Embryonic facial prominence (tissue), 1 donor: ENCODE data around the gene F8.
"Not testable (repeated sequence)": the region's sequence is repeated elsewhere in the genome, so short reads cannot be mapped to it uniquely, and the experiment has no call there.

ENCODE experiments used
- DNase-seq: peaks from one replicate; pipeline ENCODE4 v3.0.0-alpha.2; 2016; ENCODE audit errors: extremely low spot score

F8 gene

DNA sequence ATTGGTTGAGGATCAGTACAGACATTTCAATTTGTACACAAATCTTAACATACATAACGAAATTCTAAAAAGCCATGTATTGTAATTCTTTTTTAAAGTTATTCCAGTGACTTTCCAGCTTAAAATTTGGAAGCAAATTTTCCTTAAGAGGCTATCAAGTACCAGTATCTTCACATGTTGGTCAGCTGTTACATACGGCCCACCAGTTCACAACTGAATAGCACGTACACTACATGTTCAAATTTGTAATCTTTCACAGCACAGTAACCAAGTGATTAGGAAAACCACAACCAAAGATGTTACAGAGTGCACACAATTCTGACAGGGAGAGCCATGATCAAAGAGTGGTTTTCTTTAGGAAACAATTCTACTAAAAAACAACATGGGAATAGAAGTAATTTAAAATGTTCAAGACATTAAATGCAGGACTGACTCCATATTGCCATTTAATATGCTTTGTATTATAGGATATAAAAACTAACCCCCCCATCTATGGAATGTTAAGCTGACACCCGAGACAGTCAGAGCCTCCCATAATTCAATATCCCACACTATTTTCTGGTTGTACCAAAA lies 206.1 kb downstream of the F8 start:
- DNase-seq = not testable (repeated sequence)

DNA sequence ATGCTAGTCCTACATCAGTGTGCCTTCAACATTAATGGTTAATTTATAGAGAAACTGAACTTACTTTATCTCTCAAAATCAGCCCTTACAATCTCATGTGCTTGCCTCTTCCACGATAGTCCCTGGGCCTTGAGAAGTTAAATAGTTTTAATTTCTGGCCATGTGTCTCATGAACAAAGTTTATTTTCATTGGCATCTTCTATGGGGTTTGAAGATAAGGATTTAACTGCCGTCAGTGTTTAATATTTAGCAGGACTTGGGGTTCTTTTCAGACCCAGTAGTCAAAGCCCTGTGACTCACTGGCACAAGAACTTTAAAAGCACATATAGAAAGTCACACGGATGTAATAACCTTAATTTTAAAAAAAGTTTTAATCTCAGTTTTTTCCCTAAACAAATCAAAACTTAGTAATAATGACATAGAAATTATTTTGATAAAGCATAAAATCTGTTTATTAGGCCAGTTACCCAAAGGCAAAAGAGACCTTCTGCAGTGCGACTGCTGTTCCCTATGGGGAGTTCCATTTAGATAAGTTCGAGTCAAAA lies 207.2 kb downstream of the F8 start:
- no peak for DNase-seq

DNA sequence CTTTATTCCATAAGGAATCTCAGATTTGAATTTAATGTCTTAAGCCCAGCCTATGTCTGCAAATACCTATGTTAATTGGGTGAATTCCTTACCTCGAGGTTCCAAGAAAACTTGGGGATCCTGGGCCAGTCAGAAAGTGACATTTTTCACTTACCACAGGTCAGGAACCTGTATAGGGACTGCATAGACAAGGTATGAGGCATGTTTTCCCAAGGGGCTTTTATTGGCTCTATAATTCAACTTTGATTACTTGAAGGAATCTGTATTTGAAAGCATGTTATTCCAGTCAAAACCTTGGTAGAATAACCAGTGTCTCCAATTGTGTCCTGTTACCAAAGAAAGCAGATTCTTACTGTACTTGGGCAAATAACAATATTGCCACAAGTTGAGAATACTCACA lies 208.7 kb downstream of the F8 start:
- DNase-seq = no peak

DNA sequence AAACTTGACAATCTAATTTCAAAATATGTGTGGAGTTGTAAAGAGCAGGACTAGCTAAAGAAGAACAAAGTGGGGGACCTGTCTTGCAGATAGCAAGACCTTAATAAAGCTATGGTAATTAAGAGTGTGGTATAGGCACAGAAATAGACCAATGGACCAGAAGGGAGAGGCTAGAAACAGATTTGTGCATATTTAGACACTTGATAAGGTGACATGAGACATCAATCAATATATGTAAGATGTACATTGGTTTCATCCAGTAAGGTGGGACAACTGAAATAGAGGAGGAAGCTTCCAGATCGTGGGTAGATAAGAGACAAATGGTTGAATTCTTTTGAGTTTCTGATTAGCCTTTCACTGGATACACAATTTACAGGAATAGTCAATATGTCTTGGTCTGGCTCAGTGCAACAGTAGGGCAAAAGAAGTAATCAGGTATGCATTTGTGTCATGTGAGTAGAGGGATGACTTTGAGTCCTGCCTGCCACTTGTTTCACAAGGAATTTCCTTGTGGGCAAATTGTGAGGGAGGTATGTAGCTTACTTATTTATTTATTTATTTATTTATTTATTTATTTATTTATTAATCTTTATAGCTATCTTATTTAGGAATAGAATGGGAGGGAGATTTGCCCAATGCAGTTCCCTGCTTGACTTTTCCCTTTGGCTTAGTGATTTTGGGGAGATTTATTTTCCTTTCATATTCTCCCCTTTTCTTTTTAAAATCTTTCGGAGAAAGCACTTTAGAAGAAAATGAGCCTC lies 210.0 kb downstream of the F8 start:
- DNase-seq = no peak

DNA sequence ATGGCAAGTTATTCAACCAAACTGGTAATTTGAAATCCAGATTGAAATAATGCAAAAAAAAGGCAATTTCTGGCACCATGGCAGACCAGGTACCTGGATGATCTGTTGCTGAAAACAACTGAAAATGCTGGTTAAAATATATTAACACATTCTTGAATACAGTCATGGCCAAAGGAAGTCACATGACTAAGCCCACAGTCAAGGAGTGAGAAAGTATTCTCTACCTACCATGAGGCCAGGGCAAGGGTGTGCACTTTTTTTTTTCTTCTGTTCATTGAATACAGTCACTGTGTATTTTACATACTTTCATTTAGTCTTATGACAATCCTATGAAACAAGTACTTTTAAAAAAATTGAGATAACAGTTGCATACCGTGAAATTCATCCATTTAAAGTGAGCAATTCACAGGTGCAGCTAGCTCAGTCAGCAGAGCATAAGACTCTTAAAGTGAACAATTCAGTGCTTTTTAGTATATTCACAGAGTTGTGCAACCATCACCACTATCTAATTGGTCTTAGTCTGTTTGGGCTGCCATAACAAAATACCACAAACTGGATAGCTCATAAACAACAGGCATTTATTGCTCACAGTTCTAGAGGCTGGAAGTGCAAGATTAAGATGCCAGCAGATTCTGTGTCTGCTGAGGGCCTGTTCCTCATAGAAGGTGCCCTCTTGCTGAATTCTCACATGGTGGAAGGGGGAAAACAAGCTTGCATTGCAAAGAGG lies 212.4 kb downstream of the F8 start:
- no peak for DNase-seq

DNA sequence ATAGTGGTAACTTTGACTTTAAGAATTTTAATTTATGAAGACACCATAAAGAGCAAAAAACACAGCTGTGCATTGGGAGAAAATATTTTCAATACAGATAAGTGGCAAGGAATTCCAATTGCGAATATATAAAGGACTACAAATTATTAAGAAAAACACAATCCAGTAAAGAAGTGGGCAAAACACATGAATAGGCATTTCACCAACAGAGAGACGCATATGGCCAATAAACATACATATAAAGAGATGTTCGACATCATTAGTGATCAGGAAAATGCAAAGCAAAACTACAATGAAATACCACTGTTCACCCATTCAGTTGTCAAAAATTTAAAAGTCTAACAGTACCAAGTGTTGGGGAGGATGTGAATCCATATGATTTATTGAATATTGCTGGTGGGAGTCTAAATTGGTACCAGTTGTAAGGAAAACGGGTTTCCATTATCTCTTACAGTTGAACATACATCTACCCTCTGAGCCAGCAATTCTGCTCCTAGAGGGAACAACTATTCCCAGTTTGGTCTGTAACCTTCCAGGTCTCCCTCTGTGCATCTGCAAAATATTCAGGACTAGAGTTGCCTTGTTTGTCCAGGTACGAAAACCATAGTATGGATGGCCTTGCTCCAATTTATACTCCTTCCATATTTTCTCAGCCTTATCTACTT lies 215.6 kb downstream of the F8 start:
- no peak for DNase-seq

DNA sequence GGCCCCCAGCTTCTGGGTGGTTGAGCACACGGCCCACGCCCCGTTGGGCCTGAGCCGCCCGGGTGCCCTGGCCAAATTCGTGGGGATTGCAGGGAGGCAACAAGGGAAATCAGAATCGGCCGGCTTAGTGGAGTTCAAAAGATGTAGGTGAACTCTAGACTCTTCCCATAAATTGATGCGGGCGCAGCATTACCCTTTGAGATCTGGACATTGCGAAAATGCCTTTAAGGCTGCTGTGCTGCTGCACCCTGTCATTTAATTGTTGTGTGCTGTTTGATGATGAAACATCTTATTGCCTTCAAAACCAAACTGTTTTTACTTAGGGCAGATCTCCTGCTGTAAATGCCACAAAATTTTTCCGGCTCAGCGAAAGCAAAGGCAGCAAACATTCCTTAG lies 216.8 kb downstream of the F8 start:
- no peak for DNase-seq

DNA sequence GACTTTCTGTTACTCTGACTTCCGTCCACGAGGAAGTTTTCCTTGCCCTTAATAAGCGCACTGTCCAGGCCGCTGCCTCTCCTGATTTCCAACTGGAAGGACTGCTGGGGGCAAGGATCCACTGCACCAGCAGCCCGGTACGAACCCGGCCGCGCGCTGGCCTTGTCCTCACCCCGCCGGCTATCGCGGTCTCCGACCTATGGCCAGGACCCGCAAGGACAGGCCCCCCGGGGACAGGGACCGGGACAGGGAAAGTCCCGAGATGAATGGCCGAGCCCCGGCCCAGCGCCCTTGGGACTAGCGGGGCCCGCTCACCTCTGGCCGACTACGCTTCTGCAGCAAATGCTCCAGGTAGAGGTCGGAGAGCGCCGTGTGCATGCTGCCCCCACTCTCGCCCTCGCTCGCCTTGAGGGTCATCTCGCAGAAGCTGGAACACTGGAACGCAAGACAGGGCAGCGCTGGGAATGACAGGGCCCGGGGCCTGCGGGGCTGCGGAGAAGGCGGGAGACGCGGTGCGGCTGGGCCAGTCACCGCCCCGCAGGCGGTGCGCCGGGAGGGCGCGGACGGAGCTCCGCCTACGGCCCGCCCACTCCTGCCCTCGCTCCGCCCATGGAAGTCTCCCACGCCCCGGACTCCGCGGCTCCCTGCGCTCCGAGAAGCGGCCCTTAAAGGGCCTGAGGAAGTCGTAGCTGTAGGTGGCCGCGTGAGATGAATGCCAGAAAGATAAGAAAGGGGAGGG lies 217.4 kb downstream of the F8 start, which contains the start of gene MPP1:
TSS of gene MPP1 (minus strand) at position 529 of the 739 bp plus-strand sequence. CDS start at position 417, 112 bp downstream.
- peak; percentile 7 for DNase-seq

DNA sequence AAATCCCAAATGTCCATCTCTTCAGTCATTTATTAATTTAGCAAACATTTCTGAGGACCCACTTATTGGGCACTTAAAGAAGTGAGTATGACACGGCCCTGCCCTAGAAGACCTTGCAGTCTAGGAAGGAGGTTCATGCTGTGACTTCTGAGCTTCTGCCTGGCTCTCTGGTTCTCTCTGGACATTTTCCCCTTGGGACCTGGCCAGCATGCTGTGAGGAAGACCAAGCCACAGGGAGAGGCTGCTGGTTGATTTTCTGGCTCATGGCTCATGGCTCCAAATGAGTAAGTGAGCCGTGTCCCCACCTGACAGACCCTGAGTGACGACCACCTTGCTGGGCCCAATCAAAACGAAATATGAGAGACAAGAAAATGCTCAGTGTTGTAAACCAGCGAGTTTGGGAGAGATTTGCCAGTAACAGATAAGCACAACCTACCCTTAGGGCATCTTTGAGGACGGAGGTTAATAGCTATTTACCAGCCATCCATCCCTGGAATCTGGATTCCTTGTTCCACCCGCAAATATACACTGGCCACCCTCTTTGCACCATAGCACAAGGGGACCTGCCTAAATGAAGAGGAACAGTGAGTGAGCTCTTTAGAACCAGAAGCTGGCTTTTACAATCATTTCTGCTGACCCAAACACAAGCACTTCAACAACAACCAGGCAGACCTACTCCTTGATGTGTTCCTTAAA lies 218.1 kb downstream of the F8 start:
- DNase-seq = no peak

DNA sequence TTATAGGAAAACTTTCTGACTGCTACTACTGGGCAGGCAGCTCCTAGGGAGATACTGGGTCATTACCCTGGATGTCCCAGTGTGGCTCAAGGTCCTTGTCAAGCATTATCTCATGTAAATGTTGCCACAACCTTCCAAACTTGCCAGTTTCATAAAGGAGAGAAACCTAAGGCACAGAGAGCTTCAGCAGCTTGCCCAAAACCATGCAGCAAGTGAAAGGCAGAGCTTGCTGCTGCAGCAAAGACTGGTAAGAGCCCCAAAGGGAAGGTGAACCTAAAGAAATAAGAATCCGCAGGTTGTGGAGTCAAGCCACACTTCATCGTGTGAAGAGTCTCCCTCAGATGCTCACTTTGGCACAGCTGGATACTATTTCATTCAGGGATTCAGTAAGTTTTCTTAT lies 219.6 kb downstream of the F8 start:
- DNase-seq = no peak

DNA sequence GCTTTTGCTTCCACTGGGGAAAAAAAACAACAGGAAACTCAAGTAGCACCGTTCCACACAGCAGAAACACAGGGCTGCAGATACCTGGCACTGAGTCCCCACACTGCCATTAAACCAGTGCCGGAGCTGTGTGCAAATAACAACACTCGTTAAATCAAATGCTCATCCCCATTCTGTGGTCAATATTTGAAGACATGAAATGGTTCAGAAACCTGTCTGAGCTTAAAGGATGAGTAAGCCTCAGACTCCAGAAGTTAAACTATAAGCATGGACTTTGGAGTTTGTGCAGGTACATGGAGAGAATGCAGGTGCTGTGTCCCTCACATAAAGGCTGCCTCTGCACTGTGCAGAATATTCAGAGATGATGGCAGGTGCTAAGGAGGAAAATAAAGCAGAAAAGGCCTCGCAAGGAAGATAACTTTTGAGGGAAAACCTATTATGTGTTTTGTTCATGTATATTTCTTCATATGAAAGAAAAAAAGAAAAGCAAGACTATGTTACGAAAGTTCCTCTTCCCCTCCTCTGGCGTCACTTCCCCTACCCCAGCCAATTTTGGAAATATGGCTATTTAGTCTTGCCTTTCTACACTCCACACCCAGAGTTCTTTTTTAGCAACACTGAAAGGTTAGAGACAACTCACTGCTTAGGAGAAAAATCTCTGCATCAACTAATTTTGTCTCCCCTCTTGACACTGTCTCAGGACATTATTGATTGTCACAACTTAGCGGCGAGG lies 221.9 kb downstream of the F8 start:
- DNase-seq = no peak

DNA sequence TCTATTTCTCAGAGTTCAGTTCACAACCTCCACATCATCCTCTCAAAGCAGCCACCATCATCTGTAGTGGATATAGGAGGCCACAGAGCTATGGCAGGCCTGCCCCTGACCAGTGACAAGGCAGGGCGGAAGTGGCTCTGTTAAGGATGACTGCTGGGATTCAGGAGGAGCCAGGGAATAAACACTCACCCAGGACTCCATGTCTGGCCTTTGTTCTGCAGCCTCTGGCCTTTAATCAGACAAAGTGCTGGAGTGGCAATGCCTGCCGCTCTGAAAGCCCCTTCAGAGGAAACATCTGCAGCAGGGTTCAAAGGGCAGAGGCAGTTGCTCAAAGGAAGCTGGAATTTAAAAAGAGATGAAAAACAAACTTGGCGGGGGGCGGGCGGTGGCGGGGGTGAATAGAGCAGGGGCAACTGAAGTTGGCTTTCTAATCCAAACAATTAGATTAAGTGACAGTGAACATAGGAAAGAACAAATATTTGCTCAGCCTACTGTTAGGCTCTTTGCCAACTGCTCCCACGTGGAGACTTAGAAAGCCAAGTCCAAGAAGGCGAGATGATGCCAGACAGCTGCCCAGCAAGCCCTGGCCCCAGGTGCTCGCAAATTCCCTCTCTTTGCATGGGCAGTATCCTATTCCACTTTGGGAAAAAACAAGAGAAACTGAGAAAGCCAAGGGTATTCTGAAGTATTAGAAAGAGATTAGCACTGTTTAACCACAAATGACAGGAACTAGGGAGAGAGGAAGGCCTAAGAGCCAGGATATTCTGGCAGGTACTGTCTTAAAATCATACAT lies 222.8 kb downstream of the F8 start:
- no peak for DNase-seq

DNA sequence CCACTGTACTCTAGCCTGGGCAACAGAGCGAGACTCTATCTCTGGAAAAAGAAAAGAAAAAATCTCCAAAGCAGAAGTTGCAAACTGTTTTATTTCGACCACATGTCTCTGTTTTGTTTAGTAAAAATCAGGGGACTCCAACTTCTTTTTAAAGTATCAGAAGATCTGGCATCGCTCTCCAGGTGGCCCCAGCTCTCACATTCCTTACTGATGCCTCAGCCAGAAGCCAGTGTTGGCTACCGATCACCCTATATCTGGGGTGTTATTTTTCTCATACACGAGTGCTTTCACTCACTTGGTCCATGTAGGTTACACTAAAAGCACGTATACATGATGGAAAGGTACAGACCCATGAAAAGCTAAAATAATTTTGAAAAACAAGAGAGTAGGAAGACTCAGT lies 225.5 kb downstream of the F8 start:
- no peak for DNase-seq

DNA sequence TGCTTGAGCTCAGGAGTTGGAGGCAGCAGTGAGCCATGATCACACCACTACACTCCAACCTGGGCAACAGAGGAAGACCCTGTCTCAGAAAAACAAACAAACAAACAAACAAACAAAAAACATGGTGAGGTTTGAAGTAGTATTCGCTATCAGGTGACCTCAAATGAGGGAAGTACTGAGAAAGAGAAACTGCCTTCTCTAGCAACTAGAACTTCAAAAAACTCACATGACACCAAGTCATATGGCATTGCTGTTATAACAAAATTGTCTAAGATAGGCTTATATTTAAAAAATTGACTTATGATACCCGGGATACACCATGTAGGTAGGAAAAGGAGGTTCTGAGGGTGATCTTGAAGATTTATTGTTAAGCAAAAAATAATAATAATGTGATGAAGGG lies 227.5 kb downstream of the F8 start:
- DNase-seq = no peak

DNA sequence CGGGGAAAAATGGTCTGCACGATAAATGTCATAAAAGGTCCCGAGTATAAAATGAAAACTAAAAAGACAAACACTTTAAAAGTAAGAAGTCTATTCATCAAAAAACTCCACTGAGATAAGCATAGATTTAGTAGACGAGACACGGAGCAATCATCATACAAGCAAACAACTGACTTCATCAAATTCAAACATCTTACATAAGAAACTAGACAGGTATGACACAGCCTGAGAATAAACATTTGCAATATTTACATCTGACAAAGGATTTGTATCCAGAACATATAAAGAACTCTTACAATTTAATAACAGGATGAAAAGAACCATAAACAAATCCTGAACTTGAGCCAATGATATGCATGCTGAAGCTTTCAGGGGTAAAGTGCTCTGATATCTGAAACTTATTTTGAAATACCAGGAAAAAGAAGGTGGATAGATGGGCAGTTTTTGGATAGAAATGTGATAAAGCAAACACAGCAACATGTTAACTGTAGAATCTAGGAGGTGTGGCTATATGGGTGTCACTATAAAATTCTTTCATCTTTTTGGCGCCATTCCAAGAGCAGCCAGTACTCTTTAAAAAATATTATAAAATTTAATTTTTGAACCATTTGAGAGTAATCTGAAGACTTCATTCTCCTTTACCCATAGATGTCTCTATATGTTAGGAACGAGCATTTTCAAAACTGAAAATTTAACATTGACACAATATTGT lies 229.3 kb downstream of the F8 start:
- no peak for DNase-seq

DNA sequence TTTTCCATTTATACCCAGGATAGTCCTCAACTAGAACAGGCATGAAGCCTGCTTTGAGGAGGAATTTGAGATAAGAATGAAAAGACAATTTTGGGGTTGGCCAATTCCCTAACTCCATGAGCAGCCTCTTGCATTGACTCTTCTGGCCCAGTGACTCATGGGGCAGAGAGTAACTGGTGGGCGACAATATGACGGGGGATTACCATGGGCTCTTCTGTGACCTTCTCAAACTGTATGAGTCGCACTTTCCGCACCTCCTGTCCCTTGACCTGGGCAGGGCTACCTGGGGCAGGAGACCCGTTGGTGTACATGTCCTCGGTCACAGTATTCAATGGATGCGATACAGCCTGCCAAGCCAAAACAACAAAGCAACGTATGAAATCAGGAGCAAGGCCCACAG lies 230.6 kb downstream of the F8 start:
- DNase-seq = no peak

DNA sequence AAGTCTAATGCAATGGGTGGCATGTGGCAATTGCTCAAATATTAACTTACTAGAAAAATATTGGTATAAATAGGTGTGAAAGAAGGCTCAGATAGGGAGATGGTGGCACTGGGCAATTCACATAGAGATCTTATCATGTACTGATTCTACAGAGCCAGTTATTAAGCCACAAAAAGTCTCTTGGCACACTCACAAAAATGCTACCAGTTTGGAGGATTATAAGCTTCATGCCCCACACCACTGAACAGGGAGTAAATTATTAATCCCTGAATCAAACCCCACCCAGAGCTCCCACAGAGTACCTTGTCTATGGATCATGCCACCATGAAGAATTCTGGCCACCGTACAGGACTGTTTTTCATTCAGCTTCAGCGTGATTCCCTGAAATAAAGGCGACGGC lies 231.1 kb downstream of the F8 start:
- no peak for DNase-seq
